NCI-H2107 (cell line): Measurements from ENCODE around the gene EPS8L2.

ENCODE experiments used
- DNase-seq: peaks from one replicate; lab custom pipeline; 2025; lab: John Stamatoyannopoulos, UW

EPS8L2 gene

GRCh38 chr11:763073-763463 is 57.0 kb downstream of the EPS8L2 start:
- no peak for DNase-seq

GRCh38 chr11:763549-764321 is 57.7 kb downstream of the EPS8L2 start:
- no peak for DNase-seq

DNA sequence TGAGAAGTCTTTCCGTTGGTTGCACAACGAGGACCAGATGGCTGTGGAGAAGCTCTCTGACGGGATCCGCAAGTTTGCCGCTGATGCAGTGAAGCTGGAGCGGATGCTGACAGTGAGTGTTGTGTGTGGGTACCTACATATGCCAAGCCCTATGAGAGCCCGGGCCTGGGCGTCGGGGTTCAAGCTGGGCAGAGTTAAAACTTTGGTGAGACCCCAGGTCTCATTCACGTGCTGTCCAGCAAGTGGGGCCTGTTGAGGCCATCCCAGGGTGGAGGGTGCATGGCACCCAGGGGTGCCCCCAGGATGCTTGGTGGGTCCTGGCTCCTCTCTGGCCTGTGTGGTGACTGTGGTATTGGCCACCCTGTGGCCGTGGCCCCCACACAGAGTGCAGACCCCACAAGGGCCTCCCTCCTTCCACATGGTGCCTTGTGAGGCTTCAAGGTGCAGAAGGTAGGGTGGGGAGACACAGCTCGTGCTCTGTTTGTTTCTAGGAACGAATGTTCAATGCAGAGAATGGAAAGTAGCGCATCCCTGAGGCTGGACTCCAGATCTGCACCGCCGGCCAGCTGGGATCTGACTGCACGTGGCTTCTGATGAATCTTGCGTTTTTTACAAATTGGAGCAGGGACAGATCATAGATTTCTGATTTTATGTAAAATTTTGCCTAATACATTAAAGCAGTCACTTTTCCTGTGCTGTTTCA is 58.4 kb downstream of the EPS8L2 start:
- no peak for DNase-seq

DNA sequence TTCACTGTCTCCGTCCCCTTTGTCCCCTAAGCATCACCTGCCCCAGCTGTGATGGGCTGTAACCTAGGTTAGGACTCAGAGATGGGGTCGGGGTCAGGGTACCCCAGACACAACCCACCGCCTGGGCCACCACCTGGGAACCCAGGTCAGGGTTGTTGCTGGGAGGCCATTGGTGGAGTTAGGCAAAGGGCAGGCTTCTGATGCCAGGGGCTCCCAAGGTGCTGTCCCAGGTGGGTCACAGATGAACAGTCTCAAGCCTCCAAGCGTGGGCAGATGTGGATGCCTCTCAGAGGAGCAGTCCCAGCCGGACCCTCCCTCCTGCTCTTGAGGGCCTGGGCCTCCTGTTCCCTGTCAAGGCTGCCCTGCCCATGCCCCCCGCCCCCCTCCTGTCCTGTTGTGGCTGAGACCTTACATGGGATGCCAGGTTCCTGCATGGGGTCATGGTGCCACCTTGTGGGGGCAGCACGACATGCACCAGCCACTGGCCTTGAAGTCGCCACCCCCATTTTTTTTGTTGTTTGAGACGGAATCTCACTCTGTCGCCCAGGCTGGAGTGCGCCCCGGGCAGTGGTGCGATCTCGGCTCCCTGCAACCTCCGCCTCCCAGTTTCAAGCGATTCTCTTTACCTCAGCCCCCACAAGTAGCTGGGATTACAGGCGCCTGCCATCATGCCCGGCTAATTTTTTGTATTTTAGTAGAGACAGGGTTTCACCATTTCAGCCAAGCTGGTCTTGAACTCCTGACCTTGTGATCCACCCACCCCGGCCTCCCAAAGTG is 59.2 kb downstream of the EPS8L2 start:
- no peak for DNase-seq

GRCh38 chr11:765802-766091 is 59.7 kb downstream of the EPS8L2 start:
- no peak for DNase-seq

DNA sequence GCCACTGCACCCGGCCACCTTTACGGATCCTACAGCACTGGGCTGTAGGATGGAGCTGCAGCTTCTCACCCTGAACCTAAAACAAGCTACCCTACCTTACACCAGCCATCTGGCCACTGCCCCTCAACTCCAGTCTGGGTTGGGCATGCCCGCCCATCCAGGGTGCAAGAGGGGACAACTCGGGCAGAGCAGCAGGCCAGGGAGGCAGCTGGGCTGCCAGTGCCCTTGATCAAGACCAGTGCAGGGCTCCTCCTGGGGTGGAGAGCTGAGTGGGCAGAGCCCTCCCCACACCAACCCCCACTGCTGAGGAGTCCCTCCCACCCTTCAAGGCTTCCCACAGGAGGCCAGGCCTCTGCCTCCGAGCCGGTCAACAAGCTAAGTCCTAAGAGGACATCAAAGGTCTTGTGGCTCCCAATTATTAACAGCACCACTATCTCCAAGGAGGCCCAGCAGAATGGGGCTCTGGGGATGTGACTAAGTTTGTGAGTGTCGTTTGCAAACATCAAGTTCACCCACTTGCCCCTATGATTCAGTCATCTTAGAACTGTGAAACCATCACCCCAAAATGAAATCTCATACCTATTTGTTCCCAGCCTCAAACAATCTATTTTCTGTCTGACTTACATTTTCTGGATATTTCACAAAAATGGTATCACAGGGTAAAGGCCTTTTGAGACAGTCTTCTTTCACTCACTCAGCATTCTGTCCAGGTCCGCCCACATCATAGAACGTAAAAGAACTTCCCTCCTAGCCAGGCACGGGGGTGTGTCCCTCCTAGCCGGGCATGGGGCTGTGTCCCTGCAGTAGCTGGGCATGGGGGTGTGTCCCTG is 60.3 kb downstream of the EPS8L2 start:
- DNase-seq = no peak

DNA sequence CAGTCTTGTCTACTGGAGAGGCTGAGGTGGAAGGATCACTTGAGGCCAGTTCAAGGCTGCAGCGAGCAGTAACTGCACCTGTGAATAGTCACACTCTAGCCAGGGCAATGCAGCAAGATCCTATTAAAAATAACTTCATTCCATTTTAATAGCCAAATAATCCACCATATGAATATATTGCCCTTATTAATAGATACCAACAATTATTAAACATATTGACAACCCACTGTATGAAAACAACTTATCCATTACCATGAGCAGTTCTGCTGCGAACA is 60.8 kb downstream of the EPS8L2 start:
- no peak for DNase-seq

DNA sequence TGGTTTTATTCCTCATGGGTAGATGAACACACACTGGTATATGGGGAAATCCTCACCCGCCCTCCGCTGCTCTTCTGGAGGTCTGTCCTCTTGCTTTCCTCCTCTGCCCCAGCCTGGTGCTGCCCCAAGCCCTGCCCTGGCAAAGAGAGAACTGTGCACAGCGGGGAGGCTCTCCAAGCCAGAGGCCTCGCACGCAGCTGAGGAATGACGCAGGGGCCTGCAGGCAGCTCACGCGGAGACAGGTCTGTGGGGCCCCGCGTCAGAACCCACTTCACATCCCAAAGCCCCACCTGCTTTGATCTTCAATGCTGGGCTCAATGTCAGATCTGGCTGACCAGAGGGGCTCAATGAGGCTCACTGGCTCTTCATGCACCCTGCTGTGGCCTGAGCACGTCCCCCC is 61.2 kb downstream of the EPS8L2 start:
- DNase-seq = no peak

DNA sequence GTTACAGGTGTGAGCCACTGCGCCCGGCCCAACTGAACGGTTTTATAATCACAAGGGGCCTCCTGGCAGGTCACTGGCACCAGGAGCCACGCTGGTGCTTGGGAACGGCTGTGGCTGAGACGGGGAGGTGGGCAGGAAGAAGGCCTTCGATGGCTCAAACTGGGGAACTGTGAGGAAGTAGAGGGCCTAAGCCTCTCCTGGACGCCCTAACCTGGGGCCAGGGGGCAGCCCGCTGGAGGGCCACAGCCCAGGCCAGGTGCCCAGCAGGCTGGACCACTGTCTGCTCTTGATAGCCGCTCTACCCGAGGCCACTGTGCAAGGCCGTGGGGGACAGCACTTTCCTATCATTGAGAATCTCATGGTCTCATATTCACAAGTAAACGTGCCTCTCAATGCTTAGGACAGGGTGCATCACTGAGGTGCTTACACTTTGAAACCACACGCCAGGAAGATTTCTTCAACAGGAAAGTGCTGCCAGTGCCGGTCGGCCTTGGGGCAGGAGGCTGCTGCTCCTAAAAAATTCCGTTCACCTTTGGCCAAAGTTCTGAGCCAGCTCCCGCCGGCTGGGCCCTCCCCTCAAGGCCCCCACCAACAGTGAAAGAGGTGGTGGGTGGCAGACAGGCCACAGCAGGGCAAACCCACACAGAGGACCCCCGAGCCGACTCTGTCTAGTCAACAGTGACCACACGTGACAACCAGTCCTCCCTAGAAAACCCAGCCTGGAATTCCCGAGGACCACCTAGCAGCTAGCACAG is 64.0 kb downstream of the EPS8L2 start:
- no peak for DNase-seq

GRCh38 chr11:770642-771616 is 64.9 kb downstream of the EPS8L2 start:
- no peak for DNase-seq

DNA sequence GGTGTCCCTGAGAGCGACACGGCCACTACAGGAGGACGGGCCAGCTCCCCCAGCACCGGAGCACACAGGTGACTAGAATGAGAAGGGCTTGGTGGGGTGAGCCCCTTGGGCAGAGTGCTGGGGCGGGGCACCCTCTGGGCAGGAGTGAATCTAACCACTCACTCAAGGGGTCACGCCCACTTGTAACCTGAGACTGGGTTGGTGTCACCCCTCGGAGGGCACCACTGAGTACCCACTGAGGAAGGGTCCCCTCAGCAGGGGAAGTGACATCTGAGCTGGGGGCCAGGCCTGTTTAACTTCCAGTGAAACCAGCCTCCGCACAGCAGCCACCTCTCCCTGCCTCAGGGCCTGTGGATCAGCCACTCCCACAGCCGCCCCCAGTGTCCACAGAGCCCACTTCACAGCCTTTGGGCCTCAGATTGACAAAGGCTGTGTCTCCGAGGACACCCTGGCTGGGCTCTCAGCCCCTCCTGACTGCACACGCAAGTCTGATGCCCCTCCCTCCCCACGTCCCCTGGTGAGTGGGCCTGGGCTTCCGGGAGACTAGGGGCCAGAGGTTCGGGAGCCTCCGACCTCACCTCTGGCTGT is 65.7 kb downstream of the EPS8L2 start:
- DNase-seq = no peak

DNA sequence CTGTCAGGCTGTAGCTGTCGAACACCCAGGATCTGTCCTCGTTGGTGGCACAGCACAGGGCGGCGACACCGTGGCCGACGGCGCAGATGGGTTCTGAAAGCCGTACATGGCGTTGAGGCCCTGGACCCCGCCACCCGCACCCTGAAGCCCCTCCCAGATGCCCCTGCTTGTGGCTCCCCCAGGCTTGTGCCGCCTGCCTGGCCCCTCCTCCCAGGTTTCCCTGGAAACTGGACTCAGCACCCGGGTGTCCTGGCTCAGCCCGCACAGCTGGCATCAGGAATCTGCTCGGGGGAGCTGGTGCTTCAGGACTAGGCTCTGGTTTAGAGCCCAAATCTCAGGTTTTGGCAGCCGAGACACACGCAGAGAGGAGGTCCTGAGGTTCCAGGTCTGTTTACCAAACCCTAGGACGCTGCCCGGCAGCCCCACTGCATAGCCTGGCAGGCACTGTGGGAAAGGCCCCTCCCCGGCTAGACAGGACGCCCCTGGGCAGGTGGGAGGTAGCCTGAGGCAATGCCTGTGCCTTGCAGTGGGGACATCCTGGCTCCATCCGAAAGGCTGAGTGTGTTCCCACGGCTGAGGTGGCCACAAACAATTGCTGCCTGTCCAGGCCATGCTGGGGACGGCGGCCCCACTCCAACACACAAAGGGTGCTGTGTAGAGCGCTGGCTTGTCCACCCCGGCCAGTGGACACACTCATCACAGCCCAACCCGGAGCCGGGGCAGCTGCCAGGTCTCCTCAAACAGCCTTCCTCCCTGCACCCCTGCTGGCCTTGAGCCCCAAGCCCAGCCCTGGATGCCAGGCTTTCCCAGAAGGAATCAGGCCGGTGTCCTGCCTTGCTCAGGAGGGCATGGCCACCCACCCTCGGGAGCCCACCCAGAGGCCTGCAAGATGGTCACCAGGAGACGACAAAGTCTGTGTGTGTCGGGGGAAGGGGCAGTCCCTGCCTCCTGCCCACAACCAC is 66.7 kb downstream of the EPS8L2 start:
- no peak for DNase-seq

- DNase-seq = no peak
These were observed 67.4 kb downstream of the EPS8L2 start for GRCh38 chr11:773425-773824.

- DNase-seq = no peak
These were observed 67.8 kb downstream of the EPS8L2 start for GRCh38 chr11:773830-774229.

DNA sequence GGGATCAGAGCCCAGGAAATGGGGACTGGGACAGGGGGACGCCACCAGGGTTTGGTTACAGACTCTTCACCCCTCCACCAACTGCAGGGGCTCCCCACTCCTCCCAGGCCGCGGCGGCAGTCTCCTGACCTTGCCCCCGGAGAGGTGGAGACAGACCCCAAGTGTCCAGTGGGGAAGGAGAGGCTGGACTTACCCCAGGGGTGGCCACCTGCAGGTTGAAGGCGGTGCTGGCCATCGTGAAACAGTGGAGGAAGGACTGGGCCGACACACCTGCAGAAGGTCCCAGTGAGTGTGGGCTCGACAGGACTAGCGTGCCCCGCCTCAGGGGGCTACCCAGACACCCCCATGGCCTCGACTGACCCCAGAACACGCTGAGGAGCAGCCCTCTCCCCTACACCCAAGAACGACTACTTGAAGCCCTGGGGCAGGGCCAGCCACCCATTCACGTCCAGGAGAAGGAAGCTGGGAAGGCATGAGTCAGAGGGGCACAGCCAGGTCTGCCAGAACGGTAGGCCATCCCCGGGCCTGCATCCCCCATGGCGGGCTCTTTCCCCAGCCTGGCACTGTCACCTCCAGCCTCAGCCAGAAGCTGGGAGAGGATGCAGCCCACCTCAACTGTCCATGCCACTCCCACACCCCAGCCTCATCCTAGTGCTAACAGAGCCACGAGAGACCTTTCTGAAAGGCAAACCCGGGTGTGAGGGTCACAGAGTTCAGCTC is 69.0 kb downstream of the EPS8L2 start:
- no peak for DNase-seq

- no peak for DNase-seq
These were observed 70.2 kb downstream of the EPS8L2 start for GRCh38 chr11:776263-776560.

DNA sequence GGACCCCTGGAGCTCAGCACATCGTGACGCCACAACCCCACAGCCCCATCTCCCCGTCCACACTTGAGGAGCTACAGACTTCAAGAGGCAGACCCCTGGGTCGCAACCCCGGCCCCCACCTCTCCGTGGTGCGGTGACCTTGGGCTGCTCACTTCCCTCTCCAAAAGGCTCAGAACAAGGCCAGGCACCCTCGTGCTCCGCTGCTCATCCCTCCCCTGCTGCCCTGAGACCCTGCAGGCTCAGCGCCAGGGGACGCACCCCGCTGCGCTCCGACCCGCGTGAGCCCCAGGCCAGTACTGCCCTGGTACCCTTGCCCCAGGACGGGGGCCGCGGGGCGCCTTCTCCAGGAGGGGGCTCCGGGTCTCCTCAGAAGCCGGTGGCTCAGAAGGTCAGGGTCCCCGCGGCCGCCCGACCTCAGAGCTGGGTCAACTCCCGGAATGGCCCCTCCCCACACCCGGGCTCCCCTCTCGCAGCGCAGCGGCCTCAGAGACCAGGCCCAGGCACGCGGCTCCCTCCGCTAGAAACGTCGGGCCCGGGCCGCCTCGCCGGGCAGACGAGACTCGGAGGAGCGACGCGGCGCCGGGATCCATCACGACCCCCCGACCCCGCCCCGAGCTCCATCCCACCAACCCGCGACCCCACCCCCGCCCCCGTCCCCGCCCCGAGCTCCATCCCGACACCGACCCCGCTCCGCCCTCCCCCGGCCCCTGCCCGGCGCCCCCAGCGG is 70.7 kb downstream of the EPS8L2 start:
- no peak for DNase-seq
